Hepatocyte (in vitro differentiated cells): ENCODE measurements around the gene ATAD1. TPM values are rescaled to one million over a fixed set of nuclear protein-coding genes. Genes with fewer than 3 reads are reported as not detected.

Experiments used
- DNase-seq: peaks from one replicate; pipeline ENCODE4 v3.0.0-alpha.2; 2016; ENCODE audit warnings: low spot score
- H2AFZ ChIP-seq: fragments of 200-600 bp; sonication (generic); 2 replicates; pipeline ENCODE4 v1.6.0; 2016; ENCODE audit warnings: antibody characterized with exemption, mild to moderate bottlenecking
- H3K27ac ChIP-seq: fragments of 200-600 bp; sonication (generic); 2 replicates; pipeline ENCODE4 v1.5.1; 2016; ENCODE audit warnings: mild to moderate bottlenecking
- H3K27me3 ChIP-seq: fragments of 200-600 bp; sonication (generic); 2 replicates; pipeline ENCODE4 v1.6.1; 2016
- H3K36me3 ChIP-seq: fragments of 200-600 bp; sonication (generic); replicated peaks from 2 replicates; pipeline ENCODE4 v1.5.1; 2016; ENCODE audit warnings: low read depth; ENCODE audit not compliant: insufficient read depth
- H3K4me1 ChIP-seq: fragments of 200-600 bp; sonication (generic); 2 replicates; pipeline ENCODE4 v1.5.1; 2016; ENCODE audit warnings: mild to moderate bottlenecking, moderate library complexity; ENCODE audit not compliant: insufficient read depth
- H3K4me2 ChIP-seq: fragments of 200-600 bp; sonication (generic); 2 replicates; pipeline ENCODE4 v1.6.0; 2016
- H3K4me3 ChIP-seq: fragments of 200-600 bp; sonication (generic); 2 replicates; pipeline ENCODE4 v1.5.1; 2016; ENCODE audit warnings: mild to moderate bottlenecking
- H3K79me2 ChIP-seq: fragments of 200-600 bp; sonication (generic); 2 replicates; pipeline ENCODE4 v1.6.0; 2017; ENCODE audit warnings: mild to moderate bottlenecking
- H3K9me2 ChIP-seq: fragments of 200-600 bp; sonication (generic); replicated peaks from 2 replicates; pipeline ENCODE4 v1.6.0; 2017; ENCODE audit warnings: mild to moderate bottlenecking; ENCODE audit not compliant: insufficient read depth
- H3K9me3 ChIP-seq: fragments of 200-600 bp; sonication (generic); 2 replicates; pipeline ENCODE4 v1.5.1; 2016; ENCODE audit warnings: low read depth, mild to moderate bottlenecking
- H4K20me1 ChIP-seq: fragments of 200-600 bp; sonication (generic); 2 replicates; pipeline ENCODE4 v1.6.0; 2016; ENCODE audit warnings: mild to moderate bottlenecking; ENCODE audit not compliant: insufficient read depth, poor library complexity, severe bottlenecking
- CTCF ChIP-seq: fragments of 200-600 bp; sonication (generic); IDR thresholded peaks from 2 replicates; pipeline ENCODE4 v1.5.1; 2016; ENCODE audit warnings: antibody characterized with exemption, mild to moderate bottlenecking; ENCODE audit not compliant: poor library complexity
- EZH2 ChIP-seq: fragments of 200-600 bp; sonication (generic); IDR thresholded peaks from 2 replicates; pipeline ENCODE4 v1.6.1; 2016; ENCODE audit warnings: antibody characterized with exemption, mild to moderate bottlenecking, borderline replicate concordance
- EZH2phosphoT487 ChIP-seq: fragments of 200-600 bp; sonication (generic); IDR thresholded peaks from one replicate; pipeline ENCODE4 v1.6.1; 2018; ENCODE audit warnings: antibody characterized with exemption, mild to moderate bottlenecking, low read depth, moderate library complexity; ENCODE audit not compliant: unreplicated experiment, severe bottlenecking
- WGBS: methylation state at CpG from one replicate; pipeline ENCODE4 v1.1.6; 2016; ENCODE audit warnings: low lambda C conversion rate; ENCODE audit errors: missing lambda C conversion rate; 5-methylcytosine and 5-hydroxymethylcytosine counted together
- polyA plus RNA-seq: library from polyadenylated mRNA; unstranded; fragments of >200 nt; fragmentation: Nextera tagmentation; extraction: Ambion mirVana; gene quantifications from 2 replicates; pipeline ENCODE4 v1.2.1, GENCODE V29; 2016
- total RNA-seq: library from RNA; depleted of rRNA; stranded (reverse); fragments of >200 nt; gene quantifications from 2 replicates; pipeline ENCODE4 v1.2.3, GENCODE V29; 2014

Gene ATAD1
- total and polyA plus RNA-seq, 2 experiments from 2014 or later = 33.4 to 50.7 TPM

DNA sequence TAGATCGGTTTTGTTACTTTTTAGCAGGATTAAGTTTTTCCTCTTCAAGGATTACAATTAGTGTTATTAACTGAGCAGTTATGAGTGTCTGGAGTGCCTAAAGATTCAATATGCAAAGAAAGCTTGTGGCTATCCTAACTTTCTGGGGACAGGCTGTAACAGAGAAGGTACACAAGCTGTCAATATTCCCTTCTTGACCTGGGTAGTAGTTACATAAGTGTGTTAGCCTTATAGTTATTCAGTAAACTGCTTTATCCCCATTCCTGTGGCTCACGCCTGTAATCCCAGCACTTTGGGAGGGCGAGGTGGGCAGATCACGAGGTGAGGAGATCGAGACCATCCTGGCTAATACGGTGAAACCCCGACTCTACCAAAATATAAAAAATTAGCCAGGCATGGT is 31.6 kb downstream of the ATAD1 start:
- Histone ChIP-seq H3K9me3 (no peaks in the 10 kb centered on the region), H3K4me1 (no peaks in the 10 kb centered on the region), H4K20me1 (no peaks in the 10 kb centered on the region), H3K27ac (no peak overlapping the region), H3K9me2 (no peaks in the 10 kb centered on the region), H3K79me2 (peaks cover 2% of the 10 kb centered on the region), H3K4me3 (no peak overlapping the region), H3K36me3 (peaks cover 4% of the 10 kb centered on the region), H3K27me3 (no peaks in the 10 kb centered on the region), H2AFZ (no peak overlapping the region), H3K4me2 (no peak overlapping the region)
- WGBS = 97% methylated on average over 7 of the region's 7 CpGs
- TF ChIP-seq EZH2 (no peak), CTCF (no peak), EZH2phosphoT487 (no peak)
- DNase-seq = no peak

- Histone ChIP-seq H3K4me2 (no peak overlapping the region), H3K9me2 (no peaks in the 10 kb centered on the region), H3K36me3 (no peaks in the 10 kb centered on the region), H2AFZ (no peak overlapping the region), H3K79me2 (peaks cover 6% of the 10 kb centered on the region), H3K4me1 (no peaks in the 10 kb centered on the region), H3K9me3 (no peaks in the 10 kb centered on the region), H4K20me1 (peaks cover 3% of the 10 kb centered on the region), H3K4me3 (no peak overlapping the region), H3K27ac (no peak overlapping the region), H3K27me3 (no peaks in the 10 kb centered on the region)
- WGBS = 98% methylated on average over 6 of the region's 6 CpGs
- TF ChIP-seq EZH2phosphoT487 (no peak), CTCF (no peak), EZH2 (no peak)
- no peak for DNase-seq
Observed at GRCh38 chr10:87782721-87783120, 35.3 kb downstream of the ATAD1 start.

GRCh38 chr10:87781545-87781944 is 36.5 kb downstream of the ATAD1 start:
- Histone ChIP-seq H3K79me2 (peaks cover 6% of the 10 kb centered on the region), H3K9me3 (no peaks in the 10 kb centered on the region), H3K4me2 (no peak overlapping the region), H2AFZ (no peak overlapping the region), H4K20me1 (peaks cover 3% of the 10 kb centered on the region), H3K4me1 (no peaks in the 10 kb centered on the region), H3K4me3 (no peak overlapping the region), H3K36me3 (no peaks in the 10 kb centered on the region), H3K27me3 (no peaks in the 10 kb centered on the region), H3K9me2 (no peaks in the 10 kb centered on the region), H3K27ac (no peak overlapping the region)
- no peak for TF ChIP-seq EZH2
- 100% methylated on average over 2 of the region's 2 CpGs for WGBS
- no peak for DNase-seq

DNA sequence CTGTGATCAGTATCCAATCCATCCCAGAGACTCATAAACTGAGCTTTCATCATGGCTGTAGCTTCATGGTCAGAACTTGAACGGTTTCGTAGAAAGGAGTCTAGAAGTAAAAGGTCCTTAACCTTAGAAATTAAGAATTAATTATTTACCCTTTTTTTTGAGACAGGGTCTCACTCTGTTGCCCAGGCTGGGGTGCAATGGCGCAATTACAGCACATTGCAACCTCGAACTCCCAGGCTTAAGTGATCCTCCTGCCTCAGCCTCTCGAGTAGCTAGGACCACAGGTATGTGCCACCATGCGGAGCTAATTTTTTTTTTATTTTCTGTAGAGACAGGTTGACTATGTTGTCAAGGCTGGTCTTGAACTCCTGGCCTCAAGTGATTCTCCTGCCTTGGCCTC is 41.7 kb downstream of the ATAD1 start:
- Histone ChIP-seq H3K4me1 (no peaks in the 10 kb centered on the region), H3K9me2 (no peaks in the 10 kb centered on the region), H3K79me2 (peaks cover 4% of the 10 kb centered on the region), H3K27me3 (no peaks in the 10 kb centered on the region), H3K4me3 (no peak overlapping the region), H3K4me2 (no peak overlapping the region), H3K27ac (no peak overlapping the region), H2AFZ (no peak overlapping the region), H3K36me3 (no peaks in the 10 kb centered on the region), H3K9me3 (no peaks in the 10 kb centered on the region), H4K20me1 (peaks cover 3% of the 10 kb centered on the region)
- no peak for DNase-seq
- TF ChIP-seq EZH2 (no peak), EZH2phosphoT487 (no peak), CTCF (no peak)
- 96% methylated on average over 6 of the region's 6 CpGs for WGBS
